ENCODE measurements around the gene TBC1D12. TPM values are rescaled to one million over a fixed set of nuclear protein-coding genes. Genes with fewer than 3 reads are reported as not detected.
"Not testable (repeated sequence)": the region's sequence is repeated elsewhere in the genome, so short reads cannot be mapped to it uniquely, and the experiment has no call there.

Gene TBC1D12
- total RNA-seq, 1 donor from 2014 or later, result 12.9 TPM

DNA sequence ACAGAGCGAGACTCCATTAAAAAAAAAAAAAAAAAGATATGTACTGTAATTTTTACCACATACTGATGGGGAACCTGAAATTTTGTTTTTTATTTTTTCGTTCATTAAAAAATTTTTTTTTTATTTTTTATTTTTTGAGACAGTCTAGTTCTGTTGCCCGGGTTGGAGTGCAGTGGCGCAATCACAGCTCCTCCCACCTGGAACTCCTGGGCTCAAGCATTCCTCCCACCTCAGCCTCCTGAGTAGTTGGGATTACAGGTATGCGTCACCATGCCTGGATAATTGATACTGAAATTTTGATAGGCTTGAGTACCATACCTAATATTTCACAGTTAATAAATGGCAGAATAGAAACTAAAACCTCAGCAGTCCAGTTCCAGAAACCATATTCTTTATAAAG lies 122.4 kb downstream of the TBC1D12 start:
- H3K4me3 ChIP-seq (ENCODE audit: low read depth, low read length), result no peak overlapping the region
- no peak for DNase-seq (ENCODE audit: low read depth)
- TF ChIP-seq, protein P1, sequence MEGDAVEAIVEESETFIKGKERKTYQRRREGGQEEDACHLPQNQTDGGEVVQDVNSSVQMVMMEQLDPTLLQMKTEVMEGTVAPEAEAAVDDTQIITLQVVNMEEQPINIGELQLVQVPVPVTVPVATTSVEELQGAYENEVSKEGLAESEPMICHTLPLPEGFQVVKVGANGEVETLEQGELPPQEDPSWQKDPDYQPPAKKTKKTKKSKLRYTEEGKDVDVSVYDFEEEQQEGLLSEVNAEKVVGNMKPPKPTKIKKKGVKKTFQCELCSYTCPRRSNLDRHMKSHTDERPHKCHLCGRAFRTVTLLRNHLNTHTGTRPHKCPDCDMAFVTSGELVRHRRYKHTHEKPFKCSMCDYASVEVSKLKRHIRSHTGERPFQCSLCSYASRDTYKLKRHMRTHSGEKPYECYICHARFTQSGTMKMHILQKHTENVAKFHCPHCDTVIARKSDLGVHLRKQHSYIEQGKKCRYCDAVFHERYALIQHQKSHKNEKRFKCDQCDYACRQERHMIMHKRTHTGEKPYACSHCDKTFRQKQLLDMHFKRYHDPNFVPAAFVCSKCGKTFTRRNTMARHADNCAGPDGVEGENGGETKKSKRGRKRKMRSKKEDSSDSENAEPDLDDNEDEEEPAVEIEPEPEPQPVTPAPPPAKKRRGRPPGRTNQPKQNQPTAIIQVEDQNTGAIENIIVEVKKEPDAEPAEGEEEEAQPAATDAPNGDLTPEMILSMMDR (conservative IDR thresholded peaks at IDR 0.05; ENCODE audit: low read depth, low read length), result no peak

DNA sequence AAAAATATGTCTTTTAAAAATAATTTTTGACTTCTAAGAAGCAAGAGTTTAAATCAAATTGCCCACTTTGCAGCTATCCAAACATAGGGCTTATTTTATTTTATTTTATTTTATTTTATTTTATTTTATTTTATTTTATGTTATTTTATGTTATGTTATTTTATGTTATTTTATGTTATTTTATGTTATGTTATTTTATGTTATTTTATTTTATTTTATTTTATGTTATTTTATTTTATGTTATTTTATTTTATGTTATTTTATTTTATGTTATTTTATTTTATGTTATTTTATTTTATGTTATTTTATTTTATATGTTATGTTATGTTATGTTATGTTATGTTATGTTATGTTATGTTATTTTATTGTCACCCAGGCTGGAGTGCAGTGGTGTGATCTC lies 129.2 kb downstream of the TBC1D12 start:
- H3K4me3 ChIP-seq (ENCODE audit: low read depth, low read length), result not testable (repeated sequence)

GRCh38 chr10:94533027-94533426 lies 130.7 kb downstream of the TBC1D12 start:
- TF ChIP-seq, protein P1 (conservative IDR thresholded peaks at IDR 0.05; ENCODE audit: low read depth, low read length), result no peak
- no peak for DNase-seq (ENCODE audit: low read depth)
- no peak overlapping the region for H3K4me3 ChIP-seq (ENCODE audit: low read depth, low read length)

More for the DNA sequence above, 129.2 kb downstream of the TBC1D12 start:
- not testable (repeated sequence) for DNase-seq (ENCODE audit: low read depth)

DNA sequence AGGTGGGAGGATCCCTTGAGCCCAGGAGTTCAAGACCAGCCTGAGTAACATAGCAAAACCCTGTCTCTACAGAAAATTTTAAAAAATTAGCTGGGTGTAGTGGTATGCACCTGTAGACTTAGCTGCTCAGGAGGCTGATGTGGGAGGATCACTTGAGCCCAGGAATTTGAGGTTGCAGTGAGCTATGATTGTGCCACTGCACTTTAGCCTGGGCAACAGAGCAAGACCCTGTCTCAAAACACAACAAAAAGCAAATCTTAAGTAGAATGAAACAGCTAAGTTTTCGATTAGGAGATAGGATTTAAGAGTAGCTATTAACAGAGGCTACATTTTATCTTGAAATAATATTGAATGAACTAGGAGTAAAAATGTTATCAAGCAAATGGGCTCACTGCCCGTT lies 139.9 kb downstream of the TBC1D12 start:
- DNase-seq (ENCODE audit: low read depth), result not testable (repeated sequence)

GRCh38 chr10:94545391-94546048 lies 143.2 kb downstream of the TBC1D12 start, which contains the start of gene HELLS:
HELLS (plus strand) TSS chr10:94545788; CDS start chr10:94545922, 134 bp downstream.
- TF ChIP-seq, protein P1 (conservative IDR thresholded peaks at IDR 0.05; ENCODE audit: low read depth, low read length), result no peak
- peak; percentile 49 for DNase-seq (ENCODE audit: low read depth)
- H3K4me3 ChIP-seq (ENCODE audit: low read depth, low read length), result peak within 1 kb of the TSS; percentile 96

More for the DNA sequence above, 139.9 kb downstream of the TBC1D12 start:
- H3K4me3 ChIP-seq (ENCODE audit: low read depth, low read length), result not testable (repeated sequence)

DNA sequence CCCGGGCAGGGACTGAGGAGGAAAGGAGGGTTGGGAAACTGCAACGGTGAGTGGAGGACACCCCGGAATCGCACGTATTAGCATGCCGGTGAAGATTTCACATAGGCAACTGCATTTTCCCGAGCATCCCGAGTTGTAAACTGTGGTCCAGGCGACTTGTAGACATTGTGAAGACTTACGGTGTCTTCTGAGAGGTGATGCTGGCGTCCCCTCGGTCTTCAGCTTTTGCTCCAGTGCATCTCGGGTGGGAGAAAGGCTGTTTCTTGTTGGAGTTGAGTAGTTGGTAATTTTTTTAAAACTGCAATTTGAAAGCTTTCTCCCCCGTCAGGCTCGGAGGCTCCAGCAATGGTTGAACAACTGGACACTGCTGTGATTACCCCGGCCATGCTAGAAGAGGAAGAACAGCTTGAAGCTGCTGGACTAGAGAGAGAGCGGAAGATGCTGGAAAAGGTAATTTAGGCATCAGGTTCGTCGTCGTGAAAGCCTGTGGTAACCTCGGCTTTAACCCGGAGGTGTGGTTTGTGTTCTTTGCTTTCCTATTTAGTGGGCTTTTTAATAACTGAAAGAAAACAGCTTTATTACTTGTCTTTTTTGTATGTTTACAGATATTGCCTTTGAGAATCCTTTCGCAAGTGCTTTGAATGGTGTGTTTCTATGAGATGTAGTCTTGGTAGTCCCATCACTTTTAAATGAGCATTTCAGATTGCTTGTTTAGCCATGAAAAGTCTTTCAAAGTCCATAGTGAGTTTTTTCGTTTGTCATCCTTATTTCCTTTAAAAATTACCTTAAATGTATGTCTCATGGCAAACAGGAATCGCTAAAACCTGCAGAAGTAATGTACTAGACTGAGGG lies 143.9 kb downstream of the TBC1D12 start:
- no peak for DNase-seq (ENCODE audit: low read depth)
- H3K4me3 ChIP-seq (ENCODE audit: low read depth, low read length), result peak overlapping the region; percentile 96
- TF ChIP-seq, protein P1 (conservative IDR thresholded peaks at IDR 0.05; ENCODE audit: low read depth, low read length), result no peak

- TF ChIP-seq, protein P1 (conservative IDR thresholded peaks at IDR 0.05; ENCODE audit: low read depth, low read length), result no peak
- peak overlapping the region; percentile 96 for H3K4me3 ChIP-seq (ENCODE audit: low read depth, low read length)
- no peak for DNase-seq (ENCODE audit: low read depth)
These were observed 144.5 kb downstream of the TBC1D12 start for GRCh38 chr10:94546901-94547185.

DNA sequence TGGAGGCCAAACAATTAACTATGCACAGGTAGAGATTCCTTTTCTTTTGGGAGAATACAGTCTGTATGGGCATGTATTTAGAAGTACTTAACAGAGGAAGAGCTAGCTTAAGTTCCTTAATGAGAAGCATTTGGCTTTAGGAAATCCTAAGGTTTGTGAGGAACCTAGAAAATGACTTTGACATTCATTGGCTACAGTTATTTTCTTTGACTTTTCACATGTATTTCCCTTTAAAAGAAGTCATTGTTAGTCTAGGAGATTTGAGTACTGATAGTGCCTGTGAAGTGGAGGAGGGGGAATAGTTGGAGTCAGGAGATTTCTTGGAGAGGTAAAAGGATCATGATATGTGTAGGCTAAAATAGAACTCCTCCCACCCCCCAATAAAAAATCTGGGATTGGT lies 146.9 kb downstream of the TBC1D12 start:
- TF ChIP-seq, protein P1 (conservative IDR thresholded peaks at IDR 0.05; ENCODE audit: low read depth, low read length), result no peak
- no peak overlapping the region for H3K4me3 ChIP-seq (ENCODE audit: low read depth, low read length)
- DNase-seq (ENCODE audit: low read depth), result no peak

DNA sequence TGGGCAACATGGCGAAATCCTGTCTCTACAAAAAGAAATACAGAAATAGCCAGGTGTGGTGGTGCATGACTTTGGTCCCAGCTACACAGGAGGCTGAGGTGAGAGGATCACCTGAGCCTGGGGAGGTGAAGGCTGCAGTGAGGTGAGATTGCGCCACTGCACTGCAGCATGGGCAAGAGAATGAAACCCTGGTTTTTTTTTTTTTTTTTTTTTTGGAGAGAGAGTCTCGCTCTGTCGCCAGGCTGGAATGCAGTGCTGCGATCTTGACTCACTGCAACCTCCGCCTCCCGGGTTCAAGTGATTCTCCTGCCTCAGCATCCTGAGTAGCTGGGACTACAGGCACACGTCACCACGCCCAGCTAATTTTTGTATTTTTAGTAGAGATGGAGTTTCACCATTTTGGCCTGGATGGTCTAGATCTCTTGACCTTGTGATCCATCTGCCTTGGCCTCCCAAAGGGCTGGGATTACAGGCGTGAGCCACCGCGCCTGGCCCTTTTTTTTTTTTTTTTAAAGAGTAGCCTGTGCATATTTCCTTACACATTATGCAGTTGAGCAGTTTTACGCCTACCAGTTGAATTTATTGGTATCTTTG lies 165.5 kb downstream of the TBC1D12 start:
- H3K4me3 ChIP-seq (ENCODE audit: low read depth, low read length); DNase-seq (ENCODE audit: low read depth): not testable (repeated sequence)
